ENCODE measurements around the gene ITIH3. TPM values are rescaled to one million over a fixed set of nuclear protein-coding genes. Genes with fewer than 3 reads are reported as not detected.

Gene ITIH3
- total and polyA plus RNA-seq, 4 donors, result 0.92 to 6.2 (median 3.0) TPM

GRCh38 chr3:52779011-52779836 lies 15.4 kb upstream of the ITIH3 start:
- Histone ChIP-seq H3K4me1 (ENCODE audit: control insufficient read depth, insufficient read depth, low read length) (no peaks in the 10 kb centered on the region), H3K36me3 (ENCODE audit: control insufficient read depth, insufficient read depth, low read length) (no peaks in the 10 kb centered on the region), H3K27ac (ENCODE audit: low read depth, low read length) (no peak overlapping the region), H3K9me3 (ENCODE audit: control insufficient read depth, insufficient read depth, low read length) (no peaks in the 10 kb centered on the region), H3K27me3 (ENCODE audit: control insufficient read depth, insufficient read depth, low read length) (peaks cover 2% of the 10 kb centered on the region), H3K4me3 (ENCODE audit: low read depth, low read length) (no peak overlapping the region)
- no peak for DNase-seq (ENCODE audit: low read depth in 4 of 6, low spot score in 6 of 6)
- 77% methylated on average over 10 of the region's 11 CpGs for WGBS (ENCODE audit: insufficient coverage)

DNA sequence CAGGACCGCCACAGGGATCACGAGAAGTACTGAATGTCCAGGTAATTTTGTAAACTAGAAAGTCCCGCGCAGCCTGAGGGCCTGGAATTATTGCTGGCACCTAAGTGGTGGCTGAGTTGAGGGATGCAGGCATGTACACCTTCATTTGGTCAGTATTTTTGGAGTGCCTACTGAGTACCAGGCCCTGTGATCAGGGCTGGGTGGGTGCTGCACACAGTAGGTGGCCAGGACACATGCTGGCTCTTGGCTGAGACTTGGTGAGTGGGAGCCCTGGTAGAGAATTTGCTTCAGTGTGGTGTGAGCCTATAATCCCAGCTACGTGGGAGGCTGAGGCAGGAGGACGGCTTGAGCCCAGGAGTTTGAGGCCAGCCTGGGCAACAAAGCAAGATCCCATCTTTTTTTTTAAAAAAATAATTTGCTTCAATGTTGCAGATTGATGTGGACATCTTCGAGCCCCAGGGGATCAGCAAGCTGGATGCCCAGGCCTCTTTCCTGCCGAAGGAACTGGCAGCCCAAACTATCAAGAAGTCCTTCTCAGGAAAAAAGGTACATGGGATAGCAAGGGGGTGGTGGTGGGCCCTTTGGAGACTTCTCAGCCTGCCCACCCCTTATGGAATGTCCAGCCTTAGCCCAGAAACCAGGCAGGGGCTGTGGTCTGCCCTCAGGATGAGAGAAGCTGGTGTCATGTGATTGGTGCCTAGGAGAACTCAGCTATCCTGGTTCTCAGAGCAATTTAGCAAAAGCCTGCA lies 14.6 kb upstream of the ITIH3 start:
- Histone ChIP-seq H3K36me3 (ENCODE audit: control insufficient read depth, insufficient read depth, low read length) (no peaks in the 10 kb centered on the region), H3K4me1 (ENCODE audit: control insufficient read depth, insufficient read depth, low read length) (no peaks in the 10 kb centered on the region), H3K4me3 (ENCODE audit: low read depth, low read length) (no peak overlapping the region), H3K9me3 (ENCODE audit: control insufficient read depth, insufficient read depth, low read length) (no peaks in the 10 kb centered on the region), H3K27ac (ENCODE audit: low read depth, low read length) (no peak overlapping the region), H3K27me3 (ENCODE audit: control insufficient read depth, insufficient read depth, low read length) (peaks cover 2% of the 10 kb centered on the region)
- DNase-seq (ENCODE audit: low read depth in 4 of 6, low spot score in 6 of 6), result no peak
- 79% methylated on average over 7 of the region's 8 CpGs for WGBS (ENCODE audit: insufficient coverage)

GRCh38 chr3:52781741-52782140 lies 12.9 kb upstream of the ITIH3 start:
- H3K4me3 ChIP-seq (ENCODE audit: low read depth, low read length), result no peak overlapping the region
- no peaks in the 10 kb centered on the region for H3K36me3 ChIP-seq (ENCODE audit: control insufficient read depth, insufficient read depth, low read length)
- H3K9me3 ChIP-seq (ENCODE audit: control insufficient read depth, insufficient read depth, low read length), result no peaks in the 10 kb centered on the region
- no peak overlapping the region for H3K27ac ChIP-seq (ENCODE audit: low read depth, low read length)
- H3K27me3 ChIP-seq (ENCODE audit: control insufficient read depth, insufficient read depth, low read length), result peaks cover 2% of the 10 kb centered on the region
- 80% methylated on average over 11 of the region's 13 CpGs for WGBS (ENCODE audit: insufficient coverage)
- DNase-seq (ENCODE audit: low read depth in 4 of 6, low spot score in 6 of 6), result no peak
- no peaks in the 10 kb centered on the region for H3K4me1 ChIP-seq (ENCODE audit: control insufficient read depth, insufficient read depth, low read length)

DNA sequence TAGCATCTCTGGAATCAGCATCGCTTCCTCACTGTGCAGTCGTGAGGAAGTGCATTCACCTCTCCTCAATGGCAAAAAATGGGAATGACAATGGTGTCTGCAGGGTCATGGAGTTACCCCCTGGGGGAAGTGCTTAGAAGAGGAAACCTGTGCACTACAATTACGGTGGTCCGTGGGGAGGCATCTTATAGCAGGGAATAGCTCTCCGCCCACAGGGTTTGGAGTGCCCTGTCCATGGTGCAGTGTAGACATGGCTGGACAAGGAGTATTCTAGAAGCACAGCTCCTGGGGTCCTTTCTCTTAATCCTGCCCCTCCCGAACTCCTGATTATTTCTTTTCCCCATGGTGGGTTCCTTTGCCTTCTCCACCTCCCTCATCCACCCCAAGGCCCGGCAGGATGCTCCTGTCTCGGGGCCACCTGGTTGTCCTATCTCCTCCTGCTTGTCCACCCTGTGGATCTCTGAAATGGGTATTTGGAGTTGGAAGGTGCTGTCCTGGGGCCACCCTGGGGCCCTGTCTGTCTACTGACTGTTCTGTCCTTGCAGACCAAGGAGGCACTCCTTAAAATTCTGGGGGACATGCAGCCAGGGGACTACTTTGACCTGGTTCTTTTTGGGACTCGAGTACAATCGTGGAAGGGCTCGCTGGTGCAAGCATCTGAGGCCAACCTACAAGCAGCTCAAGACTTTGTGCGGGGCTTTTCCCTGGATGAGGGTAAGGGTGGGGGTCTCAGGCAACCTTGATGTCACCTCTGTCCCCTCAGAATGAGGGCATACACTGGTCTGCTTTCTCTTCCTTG lies 12.0 kb upstream of the ITIH3 start:
- Histone ChIP-seq H3K4me1 (ENCODE audit: control insufficient read depth, insufficient read depth, low read length) (no peaks in the 10 kb centered on the region), H3K27ac (ENCODE audit: low read depth, low read length) (no peak overlapping the region), H3K9me3 (ENCODE audit: control insufficient read depth, insufficient read depth, low read length) (no peaks in the 10 kb centered on the region), H3K27me3 (ENCODE audit: control insufficient read depth, insufficient read depth, low read length) (peaks cover 2% of the 10 kb centered on the region), H3K36me3 (ENCODE audit: control insufficient read depth, insufficient read depth, low read length) (no peaks in the 10 kb centered on the region), H3K4me3 (ENCODE audit: low read depth, low read length) (no peak overlapping the region)
- no peak for DNase-seq (ENCODE audit: low read depth in 4 of 6, low spot score in 6 of 6)
- WGBS (ENCODE audit: insufficient coverage), result 67% methylated on average over 9 of the region's 12 CpGs

DNA sequence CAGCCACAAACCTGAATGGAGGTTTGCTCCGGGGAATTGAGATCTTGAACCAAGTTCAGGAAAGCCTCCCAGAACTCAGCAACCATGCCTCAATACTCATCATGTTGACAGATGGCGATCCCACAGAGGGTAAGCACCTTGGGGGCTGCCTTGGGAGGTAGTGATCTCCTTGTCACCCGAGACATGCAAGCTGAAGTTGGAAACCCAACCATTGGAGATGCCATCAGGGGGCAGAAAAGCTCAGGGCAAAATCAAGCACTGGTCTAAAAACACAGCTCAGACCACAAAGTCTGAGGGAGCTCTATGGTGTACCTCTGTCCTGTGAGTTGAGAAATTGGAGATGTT lies 11.4 kb upstream of the ITIH3 start:
- 70% methylated on average over 2 of the region's 3 CpGs for WGBS (ENCODE audit: insufficient coverage)
- Histone ChIP-seq H3K4me1 (ENCODE audit: control insufficient read depth, insufficient read depth, low read length) (no peaks in the 10 kb centered on the region), H3K27me3 (ENCODE audit: control insufficient read depth, insufficient read depth, low read length) (peaks cover 2% of the 10 kb centered on the region), H3K27ac (ENCODE audit: low read depth, low read length) (no peak overlapping the region), H3K4me3 (ENCODE audit: low read depth, low read length) (no peak overlapping the region), H3K36me3 (ENCODE audit: control insufficient read depth, insufficient read depth, low read length) (no peaks in the 10 kb centered on the region), H3K9me3 (ENCODE audit: control insufficient read depth, insufficient read depth, low read length) (no peaks in the 10 kb centered on the region)
- DNase-seq (ENCODE audit: low read depth in 4 of 6, low spot score in 6 of 6), result no peak

GRCh38 chr3:52784021-52784621 lies 10.5 kb upstream of the ITIH3 start:
- no peaks in the 10 kb centered on the region for H3K9me3 ChIP-seq (ENCODE audit: control insufficient read depth, insufficient read depth, low read length)
- no peaks in the 10 kb centered on the region for H3K4me1 ChIP-seq (ENCODE audit: control insufficient read depth, insufficient read depth, low read length)
- H3K36me3 ChIP-seq (ENCODE audit: control insufficient read depth, insufficient read depth, low read length), result no peaks in the 10 kb centered on the region
- H3K27ac ChIP-seq (ENCODE audit: low read depth, low read length), result no peak overlapping the region
- WGBS (ENCODE audit: insufficient coverage), result 84% methylated on average over 18 of the region's 18 CpGs
- DNase-seq (ENCODE audit: low read depth in 4 of 6, low spot score in 6 of 6), result no peak
- H3K27me3 ChIP-seq (ENCODE audit: control insufficient read depth, insufficient read depth, low read length), result peaks cover 2% of the 10 kb centered on the region
- H3K4me3 ChIP-seq (ENCODE audit: low read depth, low read length), result no peak overlapping the region

GRCh38 chr3:52784931-52785590 lies 9.5 kb upstream of the ITIH3 start:
- Histone ChIP-seq H3K4me3 (ENCODE audit: low read depth, low read length) (no peak overlapping the region), H3K4me1 (ENCODE audit: control insufficient read depth, insufficient read depth, low read length) (no peaks in the 10 kb centered on the region), H3K36me3 (ENCODE audit: control insufficient read depth, insufficient read depth, low read length) (no peaks in the 10 kb centered on the region), H3K27me3 (ENCODE audit: control insufficient read depth, insufficient read depth, low read length) (peaks cover 2% of the 10 kb centered on the region), H3K9me3 (ENCODE audit: control insufficient read depth, insufficient read depth, low read length) (no peaks in the 10 kb centered on the region), H3K27ac (ENCODE audit: low read depth, low read length) (no peak overlapping the region)
- no peak for DNase-seq (ENCODE audit: low read depth in 4 of 6, low spot score in 6 of 6)
- 100% methylated on average over 1 of the region's 5 CpGs for WGBS (ENCODE audit: insufficient coverage)

DNA sequence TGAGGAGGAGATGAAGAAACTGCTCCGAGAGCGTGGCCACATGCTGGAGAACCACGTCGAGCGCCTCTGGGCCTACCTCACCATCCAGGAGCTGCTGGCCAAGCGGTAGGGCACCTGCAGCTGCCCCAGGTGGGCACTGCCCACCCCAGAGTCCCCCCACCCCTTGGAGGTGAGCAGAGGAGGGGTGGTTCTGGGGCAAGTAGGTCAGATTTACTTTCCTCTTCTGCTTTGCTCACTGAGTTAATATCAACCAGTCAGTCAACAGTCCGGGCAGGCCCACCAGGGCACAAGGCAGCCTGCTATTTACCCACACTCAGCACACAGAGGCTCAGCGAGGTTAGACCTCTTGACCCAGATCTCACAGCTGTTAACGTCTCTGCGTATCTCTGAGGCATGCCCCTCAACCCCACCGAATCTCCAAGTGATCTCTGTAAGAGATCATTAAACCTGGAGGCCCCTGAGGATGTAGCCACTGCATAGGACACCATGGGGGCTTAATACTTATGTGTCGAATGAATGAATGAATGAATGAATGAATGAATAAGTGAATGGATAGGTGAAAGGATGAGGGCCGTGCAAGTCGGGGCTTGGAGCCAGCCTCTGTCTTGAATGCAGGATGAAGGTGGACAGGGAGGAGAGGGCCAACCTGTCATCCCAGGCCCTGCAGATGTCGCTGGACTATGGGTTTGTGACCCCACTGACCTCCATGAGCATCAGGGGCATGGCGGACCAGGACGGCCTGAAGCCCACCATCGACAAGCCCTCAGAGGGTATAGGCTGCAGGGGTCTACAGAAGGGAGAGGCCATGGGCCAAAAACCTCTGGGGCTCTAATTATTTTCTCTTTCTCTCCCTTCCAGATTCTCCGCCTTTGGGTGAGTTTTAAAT lies 8.0 kb upstream of the ITIH3 start:
- WGBS (ENCODE audit: insufficient coverage), result 87% methylated on average over 16 of the region's 19 CpGs
- Histone ChIP-seq H3K9me3 (ENCODE audit: control insufficient read depth, insufficient read depth, low read length) (no peaks in the 10 kb centered on the region), H3K4me3 (ENCODE audit: low read depth, low read length) (no peak overlapping the region), H3K27me3 (ENCODE audit: control insufficient read depth, insufficient read depth, low read length) (no peaks in the 10 kb centered on the region), H3K36me3 (ENCODE audit: control insufficient read depth, insufficient read depth, low read length) (no peaks in the 10 kb centered on the region), H3K4me1 (ENCODE audit: control insufficient read depth, insufficient read depth, low read length) (no peaks in the 10 kb centered on the region), H3K27ac (ENCODE audit: low read depth, low read length) (no peak overlapping the region)
- DNase-seq (ENCODE audit: low read depth in 4 of 6, low spot score in 6 of 6), result no peak

Measured in spinal cord (tissue), 10 donors.